Fibroblast of villous mesenchyme (primary cell): Measurements from ENCODE around the gene KCTD19. TPM values are rescaled to one million over a fixed set of nuclear protein-coding genes. Genes with fewer than 3 reads are reported as not detected.

Source experiments
- DNase-seq: peaks from one replicate; pipeline ENCODE4 v3.0.0-alpha.2; 2010; ENCODE audit warnings: low read depth
- H3K4me3 ChIP-seq: 2 replicates; pipeline ENCODE4 v1.5.1; 2011; ENCODE audit warnings: low read depth, mild to moderate bottlenecking, low read length
- CTCF ChIP-seq: IDR thresholded peaks from 2 replicates; pipeline ENCODE4 v1.5.1; 2012; ENCODE audit warnings: low read depth, mild to moderate bottlenecking, low read length; ENCODE audit not compliant: insufficient read depth
- total RNA-seq: library from RNA; depleted of rRNA; stranded (reverse); fragments of >200 nt; gene quantifications from 2 replicates; pipeline ENCODE4 v1.2.3, GENCODE V29; 2012

KCTD19 gene
- total RNA-seq, 1 donor: under 0.01 TPM

- DNase-seq: no peak
These were observed 44.8 kb downstream of the KCTD19 start for GRCh38 chr16:67281536-67282446.

GRCh38 chr16:67280090-67281015, 46.2 kb downstream of the KCTD19 start:
- no peak for TF ChIP-seq CTCF
- H3K4me3 ChIP-seq: no peak overlapping the region
- DNase-seq: no peak

More at GRCh38 chr16:67281536-67282446, 44.8 kb downstream of the KCTD19 start:
- H3K4me3 ChIP-seq: no peak overlapping the region
- TF ChIP-seq CTCF: no peak

- TF ChIP-seq CTCF: peak; percentile 61
- peak within 1 kb of the TSS; percentile 69 for H3K4me3 ChIP-seq
- DNase-seq: peak; percentile 71
These were observed 47.0 kb downstream of the KCTD19 start, which contains the start of gene PLEKHG4 for GRCh38 chr16:67279296-67280089. PLEKHG4 (plus strand) TSS chr16:67279532; CDS start chr16:67280045, 513 bp downstream.

GRCh38 chr16:67278773-67279295, 47.7 kb downstream of the KCTD19 start:
- no peak for DNase-seq
- TF ChIP-seq CTCF: peak; percentile 27
- peak overlapping the region; percentile 69 for H3K4me3 ChIP-seq

GRCh38 chr16:67277999-67278772, 48.4 kb downstream of the KCTD19 start:
- peak overlapping the region; percentile 69 for H3K4me3 ChIP-seq
- DNase-seq: peak; percentile 67
- no peak for TF ChIP-seq CTCF
